Panc1 (cell line): ENCODE measurements around the gene FAM217B. TPM values are rescaled to one million over a fixed set of nuclear protein-coding genes. Genes with fewer than 3 reads are reported as not detected.

ENCODE experiments used
- ATAC-seq: fragments of 200-7000 bp; cut with Tn5 transposase; 2 replicates; pipeline ENCODE4 v1.9.1; 2020; ENCODE audit warnings: mild to moderate bottlenecking, moderate library complexity
- BruUV-seq: library from RNA; stranded (reverse); fragments of 400-500 nt; replicated peaks from 2 replicates; lab custom pipeline; 2021; lab: Mats Ljungman, UMichigan
- CTCF ChIA-PET: fragments of 300-600 bp; sonication (Branson Sonifier 250); formaldehyde crosslinking; loops from one replicate; lab custom pipeline; 2022; ENCODE audit warnings: antibody characterized with exemption; lab: Charles Lee
- POLR2A ChIA-PET: fragments of 300-600 bp; sonication (Branson Sonifier 250); formaldehyde crosslinking; loops from one replicate; lab custom pipeline; 2022; ENCODE audit warnings: antibody characterized with exemption; lab: Charles Lee
- DNase-seq: peaks from one replicate; pipeline ENCODE4 v3.0.0-alpha.2; 2010; ENCODE audit warnings: low read depth, low spot score
- H3K27ac ChIP-seq: 2 replicates; pipeline ENCODE4 v1.5.1; 2011; ENCODE audit warnings: mild to moderate bottlenecking, low read length, inconsistent platforms
- H3K27me3 ChIP-seq: fragments of 200-500 bp; sonication (Bioruptor generic); 2 replicates; pipeline ENCODE4 v1.6.0; 2014; ENCODE audit warnings: low read length, inconsistent platforms; ENCODE audit not compliant: control insufficient read depth, insufficient read depth
- H3K36me3 ChIP-seq: fragments of 200-500 bp; sonication (Bioruptor generic); 2 replicates; pipeline ENCODE4 v1.5.1; 2014; ENCODE audit warnings: inconsistent platforms, mild to moderate bottlenecking, low read length, moderate library complexity; ENCODE audit not compliant: control insufficient read depth, insufficient read depth
- H3K4me1 ChIP-seq: 2 replicates; pipeline ENCODE4 v1.5.1; 2011; ENCODE audit warnings: inconsistent platforms, mild to moderate bottlenecking, low read length, moderate library complexity; ENCODE audit not compliant: control insufficient read depth, insufficient read depth
- H3K4me3 ChIP-seq, 2 experiments: 2 replicates each; pipeline ENCODE4 v1.5.1; 2011 to 2012; ENCODE audit warnings: low read depth in 2 of 2, low read length in 2 of 2, mild to moderate bottlenecking in 2 of 2, inconsistent platforms in 1 of 2, moderate library complexity in 1 of 2
- H3K9me3 ChIP-seq: fragments of 200-500 bp; sonication (Bioruptor generic); 2 replicates; pipeline ENCODE4 v1.5.1; 2014; ENCODE audit warnings: low read depth, mild to moderate bottlenecking, inconsistent platforms, low read length, moderate library complexity; ENCODE audit not compliant: control insufficient read depth, insufficient read depth
- CTCF ChIP-seq: fragments of 450-650 bp; IDR thresholded peaks from 2 replicates; pipeline ENCODE4 v1.5.1; 2017; ENCODE audit warnings: mild to moderate bottlenecking
- POLR2AphosphoS5 ChIP-seq: IDR thresholded peaks from 2 replicates; pipeline ENCODE4 v1.6.1; 2012; ENCODE audit warnings: mild to moderate bottlenecking, low read depth, low read length, moderate library complexity
- REST ChIP-seq, 2 experiments: IDR thresholded peaks; 2 replicates each; pipeline ENCODE4 v1.6.1; 2011 to 2012; ENCODE audit warnings: low read depth in 2 of 2, control low read depth in 1 of 2, low read length in 1 of 2, mild to moderate bottlenecking in 1 of 2, moderate library complexity in 1 of 2; ENCODE audit not compliant: insufficient read depth in 1 of 2
- SIN3A ChIP-seq: IDR thresholded peaks from 2 replicates; pipeline ENCODE4 v1.6.1; 2012; ENCODE audit warnings: low read depth, mild to moderate bottlenecking, low read length, moderate library complexity, borderline replicate concordance; ENCODE audit not compliant: insufficient read depth
- TCF7L2 ChIP-seq: IDR thresholded peaks from 2 replicates; pipeline ENCODE4 v1.6.1; 2011; ENCODE audit warnings: mild to moderate bottlenecking, low read depth, low read length, inconsistent platforms
- in situ Hi-C: cut with HindIII; loops from 2 replicates; pipeline ENCODE4 v1.10.0; 2016; ENCODE audit warnings: low sequenced_read_pairs, low pct_unique_long_range_greater_than_20kb
- intact Hi-C: fragments of 100-400 bp; cut with micrococcal nuclease; formaldehyde crosslinking; loops from one replicate; pipeline ENCODE4 v1.10.0; 2022; ENCODE audit not compliant: unreplicated experiment
- total RNA-seq: library from RNA; stranded (reverse); gene quantifications from one replicate; pipeline ENCODE4 v1.2.1, GENCODE V29; 2021; ENCODE audit not compliant: unreplicated experiment

Gene FAM217B
- total RNA-seq, 1 experiment from 2014 or later: 24.4 TPM

GRCh38 chr20:59944726-59945125 is 4.5 kb downstream of the FAM217B start:
- in situ Hi-C loops (no loop called here), intact Hi-C loops (no loop called here)
- H3K4me3 ChIP-seq: no peak overlapping the region
- no peak for ATAC-seq
- peaks cover 6% of the 10 kb centered on the region; the same call in 1 of the 2 replicates for H3K4me1 ChIP-seq
- DNase-seq: no peak
- ChIA-PET POLR2A (no interaction called here), CTCF (interaction anchor here (1.3 kb wide), 1 partner anchor 11 kb away, joined by 5 read pairs; the partner anchor contains the start of gene SYCP2)
- H3K36me3 ChIP-seq: peaks cover 26% of the 10 kb centered on the region
- H3K27me3 ChIP-seq: no peaks in the 10 kb centered on the region
- no peak overlapping the region for H3K27ac ChIP-seq
- TF ChIP-seq REST (IDR thresholded peaks at IDR 0.05; ENCODE audit: insufficient read depth in 1 of 2, low read depth in 2 of 2, low read length in 1 of 2): no peak
- no peak for TF ChIP-seq CTCF
- TF ChIP-seq POLR2AphosphoS5: no peak
- TF ChIP-seq SIN3A: no peak
- TF ChIP-seq TCF7L2: no peak
- no TSS peak for BruUV-seq
- no peaks in the 10 kb centered on the region for H3K9me3 ChIP-seq

- no peak for ATAC-seq
- BruUV-seq: no TSS peak
- in situ Hi-C loops: no loop called here
- DNase-seq: no peak
- Histone ChIP-seq H3K9me3 (no peaks in the 10 kb centered on the region), H3K4me1 (peaks cover 6% of the 10 kb centered on the region; the same call in 1 of the 2 replicates), H3K36me3 (peaks cover 26% of the 10 kb centered on the region), H3K4me3 (no peak overlapping the region), H3K27ac (no peak overlapping the region), H3K27me3 (no peaks in the 10 kb centered on the region)
- POLR2A ChIA-PET: no interaction called here
- CTCF ChIA-PET: no interaction called here
- TF ChIP-seq CTCF (no peak), POLR2AphosphoS5 (no peak), REST (IDR thresholded peaks at IDR 0.05; ENCODE audit: insufficient read depth in 1 of 2, low read depth in 2 of 2, low read length in 1 of 2) (no peak), SIN3A (no peak)
- intact Hi-C loops: no loop called here
Observed at GRCh38 chr20:59945175-59945574, 5.0 kb downstream of the FAM217B start.
